ENCODE measurements around the gene TMC1.

DNA sequence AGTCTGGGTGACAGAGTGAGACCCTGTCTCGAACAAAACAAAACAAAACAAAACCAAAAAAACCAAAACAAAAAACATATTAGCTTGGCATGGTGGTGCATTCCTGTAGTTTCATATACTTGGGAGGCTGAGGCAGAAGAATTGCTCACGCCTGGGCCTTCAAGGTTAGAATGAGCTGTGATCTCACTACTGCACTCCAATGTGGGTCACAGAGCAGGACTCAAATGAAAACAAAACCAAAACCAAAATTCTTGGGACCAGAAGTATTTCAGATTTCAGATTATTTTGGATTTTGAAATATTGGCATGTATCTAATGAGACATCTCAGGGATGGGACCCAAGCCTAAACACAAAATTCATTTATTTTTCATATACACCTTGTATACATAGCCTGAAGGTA is 80.2 kb downstream of the TMC1 start:
- no peak for TF ChIP-seq EP300 (IDR thresholded peaks at IDR 0.05; ENCODE audit: borderline replicate concordance)
- TF ChIP-seq EGR1 (IDR thresholded peaks at IDR 0.05), result no peak

Data from Ishikawa (cell line).